Fibroblast of skin of left biceps (primary cell): ENCODE results near the gene ASCL3.
A peak's percentile ranks its signal among the peaks of the same experiment; 100 is the strongest.
"Not testable (repeated sequence)": the region's sequence is repeated elsewhere in the genome, so short reads cannot be mapped to it uniquely, and the experiment has no call there.

Experiments used
- DNase-seq, 2 experiments: peaks; one replicate each; pipeline ENCODE4 v3.0.0-alpha.2; 2013; ENCODE audit warnings: low read depth in 2 of 2

The ASCL3 gene, protein sequence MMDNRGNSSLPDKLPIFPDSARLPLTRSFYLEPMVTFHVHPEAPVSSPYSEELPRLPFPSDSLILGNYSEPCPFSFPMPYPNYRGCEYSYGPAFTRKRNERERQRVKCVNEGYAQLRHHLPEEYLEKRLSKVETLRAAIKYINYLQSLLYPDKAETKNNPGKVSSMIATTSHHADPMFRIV

DNA sequence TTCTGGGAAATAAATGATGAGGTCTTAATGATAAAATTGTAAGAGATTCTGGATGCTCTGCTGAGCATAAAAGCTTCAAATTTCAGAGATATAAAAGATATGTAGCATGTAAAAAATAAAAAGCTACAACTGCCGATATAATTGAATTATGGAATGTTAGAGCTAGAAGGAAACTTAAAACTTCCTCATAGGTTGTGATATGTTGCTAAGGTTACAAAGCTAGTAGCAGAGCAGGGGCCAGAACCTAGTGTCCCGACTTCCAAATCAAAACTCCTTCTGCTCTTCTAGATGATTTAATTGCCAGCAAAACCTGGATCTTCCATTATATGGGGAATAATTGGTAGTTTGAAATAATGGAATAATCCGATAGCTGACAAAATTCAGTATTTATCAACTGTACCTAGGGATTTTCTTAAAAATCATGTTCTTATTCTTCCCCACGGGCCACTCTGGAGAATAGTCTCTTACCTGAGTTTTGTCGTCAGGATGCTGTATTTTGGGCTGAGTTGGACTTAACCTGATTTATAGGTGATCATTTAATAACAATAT is at the start of gene ASCL3:
Gene ASCL3 (minus strand): TSS at position 499 of the 549 bp plus-strand sequence. CDS start 4,855 bp downstream, outside the sequence.
- DNase-seq, result no peak

DNA sequence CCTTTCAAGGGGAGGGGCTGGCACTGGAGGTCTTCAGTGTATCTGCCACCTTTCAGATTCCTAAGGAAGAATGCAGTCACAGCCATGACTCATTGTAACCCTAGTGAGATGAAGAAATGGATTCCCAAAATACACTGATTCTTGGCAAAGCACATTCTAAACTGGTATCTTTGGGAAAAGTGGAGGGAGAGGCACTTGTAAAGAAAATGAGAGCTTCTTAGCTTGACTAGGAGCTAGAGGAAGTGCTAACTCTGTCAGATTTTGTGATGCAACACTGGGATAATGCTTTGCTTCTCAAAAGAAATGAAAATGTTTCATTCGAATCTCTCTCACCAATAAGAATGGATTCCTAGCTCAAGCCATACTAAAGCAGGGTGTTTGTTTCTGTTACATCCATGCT is 46.6 kb upstream of the ASCL3 start:
- DNase-seq, result peak; percentile 15 to 28

DNA sequence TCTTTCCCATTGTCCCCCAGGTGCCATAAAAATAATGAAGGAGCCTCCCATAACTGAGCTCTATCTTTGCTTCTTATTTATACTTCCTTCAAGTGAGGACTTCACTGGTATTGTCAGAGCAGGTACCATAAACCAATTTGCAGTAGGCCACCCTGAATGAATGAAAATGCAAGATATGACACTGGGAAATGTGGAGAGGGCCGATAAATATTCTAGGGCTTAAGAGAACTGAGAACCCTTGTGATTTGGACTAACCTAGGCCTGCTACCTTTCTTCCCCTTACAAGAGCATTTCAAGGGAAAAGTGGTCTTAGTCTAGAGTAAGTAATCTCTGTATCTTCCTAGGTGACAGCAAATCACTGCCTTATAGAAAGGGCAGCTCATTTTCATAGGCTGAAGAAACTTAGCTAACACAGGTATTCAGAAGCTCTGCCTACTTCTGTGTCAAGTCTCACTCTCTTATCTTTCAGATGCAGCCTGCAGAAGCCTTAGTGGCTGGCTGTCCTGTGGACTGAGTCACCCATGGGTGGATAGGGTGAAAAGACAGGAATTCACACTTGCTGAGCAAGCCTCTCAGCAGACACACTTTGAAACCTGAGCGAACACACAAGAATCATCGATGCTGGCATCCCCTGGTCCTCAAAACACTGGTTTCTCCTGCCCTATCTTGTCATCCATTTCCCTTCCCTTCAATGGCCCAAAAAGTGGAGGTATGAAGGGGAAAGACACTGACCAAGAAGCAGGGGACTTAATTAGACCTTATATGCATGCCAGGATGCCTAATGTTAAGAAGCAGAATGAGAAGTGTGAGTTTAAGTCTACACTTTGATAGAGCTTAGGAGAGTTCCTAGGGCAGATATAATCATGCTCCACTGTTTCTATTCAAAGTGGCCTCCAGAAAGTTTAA is 45.8 kb upstream of the ASCL3 start:
- peak in 1 of 2 experiments; percentile 6 for DNase-seq

DNA sequence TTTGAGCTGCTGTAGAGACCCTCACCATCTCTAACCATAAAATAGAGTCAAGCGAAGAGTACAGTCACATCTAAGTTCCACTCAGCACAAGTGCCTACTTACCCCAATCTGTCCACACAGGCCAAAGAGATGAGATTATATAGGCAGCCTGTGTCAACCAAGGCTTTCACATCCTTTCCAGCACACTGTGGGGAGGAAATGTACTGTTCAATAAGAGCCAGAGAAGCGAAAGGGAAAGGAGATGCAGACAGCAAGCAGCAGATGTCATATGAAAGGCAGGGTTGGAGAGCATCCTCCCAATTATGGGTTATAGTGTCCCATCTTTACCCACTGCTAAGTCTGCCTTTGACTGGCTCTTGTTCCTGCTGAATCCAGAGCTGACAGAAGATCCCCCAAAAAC is 44.6 kb upstream of the ASCL3 start:
- no peak for DNase-seq

DNA sequence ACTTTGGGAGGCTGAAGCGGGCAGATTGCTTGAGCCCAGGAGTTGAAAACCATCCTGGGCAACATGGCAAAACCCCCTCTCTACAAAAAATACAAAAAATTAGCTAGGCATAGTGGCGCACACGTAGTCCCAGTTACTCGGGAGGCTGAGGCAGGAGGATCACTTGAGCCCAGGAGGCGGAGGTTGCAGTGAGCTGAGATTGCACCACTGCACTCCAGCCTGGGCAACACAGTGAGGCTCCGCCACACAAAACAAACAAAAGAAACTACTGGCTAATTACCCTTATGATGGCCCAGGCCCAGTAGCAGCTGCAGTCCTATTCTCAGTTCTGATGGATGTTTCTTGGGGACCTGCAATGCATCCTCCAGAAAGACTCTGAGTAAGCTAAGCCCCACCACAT is 44.0 kb upstream of the ASCL3 start:
- not testable (repeated sequence) for DNase-seq

DNA sequence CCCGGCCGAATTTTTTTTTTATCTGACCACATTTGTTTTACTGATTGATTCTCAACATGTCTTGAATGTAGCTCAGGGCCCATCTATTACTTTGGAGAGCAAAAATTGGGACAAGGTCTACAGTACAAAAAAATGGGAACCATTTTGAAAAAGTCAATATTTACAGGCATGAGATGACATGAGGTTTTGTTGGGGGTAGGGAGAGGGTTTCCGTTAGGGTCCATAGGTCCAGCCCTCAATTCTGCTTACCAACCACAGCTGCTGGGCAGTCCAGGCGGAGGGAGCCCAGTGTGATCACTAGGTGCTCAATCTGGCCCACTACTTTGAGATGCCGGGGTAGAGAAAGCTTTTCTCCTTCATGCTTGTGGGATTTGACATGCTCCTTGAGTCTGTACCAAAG is 42.6 kb upstream of the ASCL3 start:
- no peak for DNase-seq

DNA sequence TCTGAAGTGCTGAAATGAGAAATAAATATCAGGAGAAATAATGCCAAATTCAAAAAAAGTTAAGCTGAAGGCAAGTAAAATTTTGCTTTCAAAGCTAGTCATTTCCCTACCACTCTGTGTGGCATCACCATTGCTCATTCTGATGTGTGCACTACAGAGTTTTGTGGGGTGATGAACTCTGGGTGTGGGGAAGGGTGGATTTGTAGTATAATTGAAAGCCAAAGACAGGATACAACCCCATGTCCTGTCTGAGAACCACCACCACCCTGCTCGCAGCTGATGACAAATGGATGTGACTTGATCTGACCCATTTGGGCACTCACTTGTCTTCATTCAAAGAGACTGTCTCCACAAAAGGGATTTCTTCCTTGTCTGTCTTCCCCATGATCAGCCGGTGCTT is 40.7 kb upstream of the ASCL3 start:
- DNase-seq, result no peak

DNA sequence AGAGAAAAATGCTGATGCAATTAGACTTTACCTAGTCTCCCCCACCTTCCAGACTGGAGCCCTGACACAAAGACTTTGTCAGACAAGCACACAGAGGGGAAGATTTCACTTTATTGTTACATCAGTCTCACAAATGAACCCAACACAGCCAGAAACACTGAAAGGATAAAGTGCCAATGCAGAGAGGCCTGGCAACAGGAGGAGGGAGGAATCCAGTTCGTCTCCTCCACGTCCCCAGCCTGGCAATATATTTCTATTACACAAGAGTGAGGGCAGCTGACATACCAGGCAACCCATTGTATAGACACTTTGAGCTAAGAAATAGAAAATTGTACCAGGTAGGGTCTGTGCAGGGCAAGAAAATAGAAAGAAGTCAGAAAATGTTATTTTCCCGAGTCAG is 37.7 kb upstream of the ASCL3 start:
- no peak for DNase-seq

DNA sequence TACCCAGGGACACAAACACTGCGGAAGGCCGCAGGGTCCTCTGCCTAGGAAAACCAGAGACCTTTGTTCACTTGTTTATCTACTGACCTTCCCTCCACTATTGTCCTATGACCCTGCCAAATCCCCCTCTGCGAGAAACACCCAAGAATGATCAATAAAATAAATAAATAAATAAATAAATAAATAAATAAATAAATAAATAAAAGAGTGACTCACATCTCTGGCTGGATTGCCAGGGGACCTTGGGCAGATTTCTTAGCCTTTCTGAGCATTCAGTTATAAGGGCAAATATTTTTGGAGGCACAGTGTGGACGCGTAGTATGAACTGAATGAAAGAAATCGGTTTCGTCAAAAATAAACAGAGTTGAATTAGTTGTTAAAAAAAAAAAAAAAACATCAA is 36.5 kb upstream of the ASCL3 start:
- DNase-seq, result not testable (repeated sequence)

DNA sequence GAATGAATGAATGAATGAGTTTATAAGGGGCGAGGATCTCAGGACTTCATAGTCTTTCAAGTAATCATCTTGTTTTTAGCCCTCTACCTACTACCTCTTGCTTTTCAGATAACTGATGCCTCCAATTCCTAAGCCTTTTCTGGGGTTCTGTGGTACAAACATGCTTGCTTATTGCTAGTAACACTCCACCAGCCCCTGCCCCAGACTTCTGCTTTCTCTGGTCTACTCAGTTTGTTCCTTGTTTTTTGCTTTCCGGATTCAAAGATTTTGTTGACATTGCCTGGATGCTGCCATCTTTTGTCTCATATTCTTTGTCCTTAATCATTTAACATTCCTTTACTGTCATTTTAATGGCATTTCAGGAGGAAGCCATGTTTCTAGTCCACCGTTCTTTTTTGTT is 30.3 kb upstream of the ASCL3 start:
- DNase-seq, result no peak

DNA sequence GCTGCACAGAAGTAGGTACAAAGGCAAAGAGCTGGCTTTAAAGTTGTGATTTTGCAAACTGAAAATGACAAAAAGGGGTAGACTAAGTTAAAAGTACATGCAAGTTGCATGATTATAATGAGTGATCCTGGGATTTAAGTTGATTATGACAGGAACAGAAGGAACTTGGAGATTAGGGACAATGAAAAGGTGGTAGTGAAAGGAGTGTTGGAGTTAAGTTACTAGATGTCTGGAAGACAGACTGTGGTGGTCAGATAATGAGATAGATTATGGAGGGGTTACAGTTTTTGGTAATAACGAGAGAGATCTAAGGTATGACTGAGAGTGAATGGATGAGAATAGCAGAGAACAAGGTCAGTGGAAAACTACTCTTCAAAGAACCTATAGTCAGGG is 29.1 kb upstream of the ASCL3 start:
- no peak for DNase-seq

DNA sequence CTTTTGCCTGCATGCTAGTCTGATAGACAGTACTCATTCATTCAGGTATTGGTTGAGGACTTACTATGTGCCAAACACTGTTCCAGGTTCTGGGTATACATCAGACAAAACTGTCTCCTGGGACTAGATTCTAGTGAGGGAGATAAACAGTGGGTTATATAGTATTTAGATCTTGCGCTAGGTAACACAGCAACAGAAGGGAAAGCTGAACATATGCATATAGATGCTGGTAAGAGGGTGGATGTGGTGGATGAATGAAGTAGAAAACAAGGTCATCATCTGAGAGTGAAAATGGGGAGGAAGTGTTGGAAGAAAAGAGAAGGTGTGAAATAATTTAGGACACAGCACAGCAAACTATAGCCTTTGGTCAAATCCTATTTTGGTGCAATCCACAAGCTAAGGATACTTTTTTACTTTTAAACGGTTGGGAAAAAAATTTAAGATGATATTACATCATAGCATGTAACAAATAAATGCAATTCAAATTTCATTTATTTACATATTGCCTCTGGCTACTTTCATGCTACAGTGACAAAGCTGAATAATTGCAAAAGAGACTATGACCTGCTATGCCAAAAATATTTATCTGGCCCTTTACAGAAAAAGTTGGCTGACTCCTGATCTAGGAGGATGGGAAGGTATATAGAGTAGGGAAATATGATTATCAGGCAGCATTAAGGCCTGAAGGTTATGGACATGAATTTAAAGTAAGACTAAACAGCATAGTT is 28.5 kb upstream of the ASCL3 start:
- DNase-seq, result no peak

DNA sequence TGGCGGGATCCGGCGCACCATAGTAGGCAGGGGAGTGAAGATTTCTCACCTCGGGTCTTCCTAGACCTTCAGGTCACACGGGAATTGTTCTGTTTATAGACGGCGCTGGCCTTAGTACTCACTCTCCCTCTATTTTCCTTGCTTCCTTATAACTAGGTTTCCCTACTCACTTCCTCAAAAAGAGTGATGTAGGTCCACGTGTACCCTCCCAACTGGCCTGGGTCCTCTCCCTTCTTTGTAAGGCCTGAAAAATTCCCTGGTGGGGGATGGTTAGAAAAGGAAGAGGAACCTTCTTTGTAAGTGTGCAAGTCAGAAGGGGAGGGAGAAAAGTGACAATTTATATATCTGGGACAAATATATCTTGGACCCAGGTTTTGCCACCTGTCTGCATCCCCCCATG is 24.4 kb upstream of the ASCL3 start:
- no peak for DNase-seq

DNA sequence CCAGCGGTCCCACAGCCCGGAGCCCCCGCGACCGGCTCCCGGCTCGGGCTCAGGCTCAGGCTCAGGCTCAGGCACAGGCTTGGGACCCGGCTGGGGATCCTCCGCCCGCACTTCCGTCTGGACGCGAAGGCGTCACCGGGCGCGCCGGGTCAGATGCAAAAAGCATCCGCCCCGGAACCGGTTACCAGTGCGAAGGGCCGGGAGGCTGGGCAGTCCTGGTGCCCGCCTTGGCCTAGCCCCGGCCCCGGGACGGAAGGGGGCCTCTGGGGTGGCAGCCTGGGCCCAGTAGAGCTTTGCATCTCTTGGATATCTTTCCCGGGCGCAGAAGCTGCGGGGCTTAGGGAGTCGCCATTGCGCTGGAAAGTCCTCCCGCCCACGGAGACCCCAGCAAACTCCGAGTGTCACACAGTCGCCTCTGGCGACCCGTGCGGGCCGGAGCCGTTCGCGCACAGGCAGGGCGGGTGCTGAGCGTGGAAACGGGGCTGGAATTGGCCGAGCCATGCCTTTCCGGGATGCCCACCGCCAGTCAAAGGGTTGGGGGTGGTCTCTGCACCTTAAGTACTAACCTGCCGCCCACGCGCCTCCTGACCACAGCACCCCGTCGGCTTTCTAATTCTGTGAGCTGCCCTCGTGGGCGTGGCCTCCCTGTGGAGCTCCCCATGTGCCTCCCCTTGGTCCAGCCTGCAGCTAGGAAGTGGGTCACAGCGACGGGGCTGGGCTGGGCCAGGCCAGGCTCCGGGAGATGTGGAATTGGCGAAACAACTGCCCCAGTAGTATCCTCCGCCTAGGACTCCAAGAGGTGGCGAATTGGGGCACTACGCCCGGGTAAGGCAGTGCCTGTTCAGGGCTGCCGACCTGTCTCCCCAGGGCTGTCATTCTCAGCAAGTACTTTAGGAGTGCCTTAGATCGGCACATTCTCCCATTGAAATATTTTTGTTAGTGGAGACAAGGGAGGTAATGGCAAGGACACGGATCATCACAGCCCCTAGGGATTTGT is 21.8 kb upstream of the ASCL3 start, which contains the start of gene TMEM9B:
Gene TMEM9B (minus strand): TSS at position 119 of the 997 bp plus-strand sequence. CDS start 129 bp downstream, outside the sequence.
- peak; percentile 31 to 33 for DNase-seq

DNA sequence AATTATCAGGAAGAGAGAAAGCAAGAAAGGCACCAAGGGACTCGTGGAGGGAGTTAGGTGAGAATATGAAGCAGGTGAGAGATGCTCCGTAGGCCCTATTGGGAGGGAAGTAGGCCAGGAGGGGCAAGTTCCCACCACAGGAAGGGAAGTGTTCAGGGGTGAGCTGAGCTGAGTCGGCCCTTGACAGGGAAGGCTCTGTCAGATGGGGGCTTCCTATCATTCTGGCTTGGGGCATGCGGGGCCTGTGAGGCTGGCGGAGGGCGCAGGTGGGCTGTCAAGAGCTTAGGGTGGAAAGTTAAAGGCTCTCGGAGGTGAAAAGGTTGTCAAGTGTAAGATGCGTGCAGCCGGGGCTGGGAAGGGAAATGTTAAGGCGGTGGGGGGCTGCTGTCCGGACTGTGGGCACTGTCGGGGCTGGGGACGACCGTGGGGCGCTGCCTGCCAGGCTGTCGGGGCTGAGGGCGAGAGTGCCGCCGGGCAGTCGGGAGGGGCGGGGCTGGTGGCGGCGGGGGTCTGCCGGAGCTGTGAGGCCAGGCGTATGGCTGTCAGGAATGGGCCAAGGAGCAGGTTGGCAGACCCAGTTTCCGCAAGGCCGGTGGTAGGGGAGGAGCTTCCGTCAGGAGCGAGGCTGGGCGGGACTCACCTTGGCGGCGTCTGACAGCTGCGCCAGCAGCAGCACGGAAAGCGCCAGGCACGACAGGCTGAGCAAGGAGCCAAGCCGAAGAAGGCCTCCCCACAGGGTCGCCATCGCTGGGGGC is 20.9 kb upstream of the ASCL3 start:
- DNase-seq, result no peak

DNA sequence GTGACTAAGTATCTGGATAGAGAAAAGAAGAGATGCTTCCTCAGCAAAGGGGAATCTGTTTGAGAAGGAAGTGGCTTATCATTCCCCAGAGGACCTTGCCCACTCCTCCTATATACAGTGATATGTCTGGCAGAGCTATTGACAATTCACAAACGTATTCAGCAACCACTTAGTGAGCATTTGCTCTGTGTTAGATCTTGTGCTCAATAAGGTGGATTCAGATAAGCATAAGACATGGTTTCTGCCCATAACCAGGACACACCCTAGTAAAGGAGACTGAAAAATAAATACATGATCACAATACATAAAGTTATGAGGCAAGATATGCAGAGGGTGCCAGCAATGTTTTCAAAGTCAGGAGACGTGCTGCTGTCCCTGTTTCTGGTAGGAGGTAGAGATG is 20.0 kb upstream of the ASCL3 start:
- DNase-seq, result no peak

DNA sequence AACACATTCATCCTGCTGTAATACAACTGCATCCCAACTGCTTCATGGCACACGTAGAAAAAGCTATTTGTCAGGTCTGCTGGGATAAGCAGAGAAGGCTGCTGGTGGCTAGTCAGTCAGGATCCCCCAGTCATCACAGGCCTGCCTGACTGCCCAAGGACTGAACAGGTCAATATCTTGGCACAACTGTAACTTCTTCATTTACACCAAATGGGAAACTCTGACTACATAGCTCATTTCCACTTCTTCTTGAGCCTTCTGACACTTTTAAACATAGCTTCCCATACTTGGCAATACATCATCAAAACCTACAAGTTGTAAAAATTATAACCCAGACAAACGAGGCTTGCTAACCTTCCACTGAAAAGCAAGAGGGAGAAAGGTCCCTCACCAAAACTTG is 18.6 kb upstream of the ASCL3 start:
- no peak for DNase-seq

DNA sequence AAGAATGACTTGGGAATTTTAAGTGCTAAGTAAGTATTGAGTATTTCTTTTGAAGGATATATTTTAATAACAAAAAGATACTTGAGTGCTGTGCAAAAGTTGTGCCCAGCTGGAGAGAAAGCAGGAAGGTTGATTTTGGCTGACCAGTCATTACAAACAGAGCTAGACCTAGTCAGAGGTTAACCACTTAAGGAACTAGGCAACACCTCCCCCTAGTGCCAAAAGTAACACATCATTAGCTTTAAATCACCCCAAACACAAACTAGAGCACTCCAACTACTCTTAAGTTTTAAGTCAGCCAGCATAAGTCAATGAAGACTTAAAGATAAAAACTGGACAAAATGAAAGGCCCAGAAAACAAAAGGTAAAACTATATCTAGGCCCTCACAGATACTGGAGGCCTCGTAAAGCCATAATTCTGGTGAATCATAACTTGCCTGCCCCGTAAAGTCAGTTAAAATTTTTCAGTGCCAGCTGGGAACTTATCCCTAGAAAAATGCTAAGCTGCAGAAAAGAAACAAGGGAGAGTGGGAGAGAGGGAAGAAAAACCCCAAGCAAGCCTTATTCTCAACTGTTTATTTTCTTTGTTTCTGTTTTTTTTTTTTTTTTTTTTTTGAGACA is 16.8 kb upstream of the ASCL3 start:
- peak; percentile 33 to 46 for DNase-seq

DNA sequence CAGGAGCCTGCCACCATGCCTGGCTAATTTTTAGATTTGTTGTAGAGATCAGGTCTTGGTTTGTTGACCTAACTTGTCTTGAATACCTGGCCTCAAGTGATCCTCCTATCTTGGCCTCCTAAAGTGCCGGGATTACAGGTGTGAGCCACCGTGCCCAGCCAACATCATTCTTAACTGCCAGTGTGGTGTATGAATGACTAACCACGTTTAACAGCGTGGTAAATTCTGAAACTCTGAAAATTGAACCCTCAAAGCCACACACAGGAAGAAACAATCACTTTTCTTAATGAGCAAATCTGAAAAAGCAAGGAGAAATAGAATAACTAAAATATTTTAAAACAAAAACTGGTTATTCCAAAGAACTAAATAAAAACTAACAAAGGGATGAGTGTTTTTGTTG is 14.0 kb upstream of the ASCL3 start:
- no peak for DNase-seq

DNA sequence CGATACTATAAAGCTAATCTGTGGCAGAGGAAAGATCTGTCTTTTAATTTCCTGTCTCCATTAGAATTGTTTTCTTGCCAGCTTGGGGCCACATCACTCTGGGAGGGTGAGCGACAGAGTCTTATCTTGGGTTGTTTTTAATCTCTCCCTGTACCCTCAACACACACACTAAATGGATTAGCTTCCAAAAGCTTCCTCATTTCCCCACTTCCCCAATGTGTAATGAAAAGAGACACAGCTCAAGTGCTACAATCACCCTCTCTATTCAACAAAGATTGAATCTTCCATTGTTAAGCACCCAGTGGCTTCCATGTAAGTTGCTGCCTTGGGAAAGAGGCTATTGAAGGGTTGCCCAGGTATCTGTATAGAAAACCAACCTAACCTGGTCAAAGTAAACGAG is 6.1 kb upstream of the ASCL3 start:
- DNase-seq, result no peak
